Gastrocnemius medialis (tissue), 4 donors: ENCODE results near the gene FKRP. TPM values are rescaled to one million over a fixed set of nuclear protein-coding genes. Genes with fewer than 3 reads are reported as not detected.
A peak's percentile ranks its signal among the peaks of the same experiment; 100 is the strongest.

Experiments
- ATAC-seq, 2 donors: fragments of 150-250 bp; one replicate each; pipeline ENCODE4 v1.9.1; 2016
- DNase-seq, 2 donors: peaks; one replicate each; pipeline ENCODE4 v3.0.0-alpha.2; 2019
- H3K27ac ChIP-seq, 4 donors: fragments of 200-600 bp; sonication (generic); 1 replicate in 1 of 4; 2 replicates in 3 of 4; pipeline ENCODE4 v1.5.1; 2016 to 2018; ENCODE audit warnings: mild to moderate bottlenecking in 2 of 4, moderate library complexity in 1 of 4
- H3K27me3 ChIP-seq, 3 donors: fragments of 200-600 bp; sonication (generic) in 2 of 3; 1 replicate in 1 of 3; 2 replicates in 2 of 3; pipeline versions ENCODE4 v1.5.1 to v1.6.0; 2016 to 2019; ENCODE audit warnings: mild to moderate bottlenecking in 1 of 3, moderate library complexity in 1 of 3
- H3K36me3 ChIP-seq, 2 donors: fragments of 200-600 bp; sonication (generic) in 1 of 2; one replicate each; pipeline ENCODE4 v1.5.1; 2017 to 2018
- H3K4me1 ChIP-seq, 2 donors: fragments of 200-600 bp; sonication (generic) in 1 of 2; one replicate each; pipeline ENCODE4 v1.5.1; 2016 to 2017; ENCODE audit warnings: mild to moderate bottlenecking in 2 of 2
- H3K4me3 ChIP-seq, 4 donors: fragments of 200-600 bp; sonication (generic) in 3 of 4; 1 replicate in 1 of 4; 2 replicates in 3 of 4; pipeline ENCODE4 v1.5.1; 2016 to 2019; ENCODE audit warnings: mild to moderate bottlenecking in 2 of 4
- H3K9me3 ChIP-seq, 3 donors: fragments of 200-600 bp; sonication (generic) in 2 of 3; 1 replicate in 1 of 3; 2 replicates in 2 of 3; pipeline ENCODE4 v1.5.1; 2016 to 2019
- CTCF ChIP-seq, 5 experiments: fragments of 450-650 bp in 3 of 5; fragments of 200-600 bp in 2 of 5; sonication (generic) in 2 of 5; IDR thresholded peaks in 4 of 5; conservative IDR thresholded peaks in 1 of 5; 1 replicate in 4 of 5; 2 replicates in 1 of 5; pipeline ENCODE4 v1.5.1; 2016 to 2019; ENCODE audit warnings: antibody characterized with exemption in 5 of 5, mild to moderate bottlenecking in 3 of 5, moderate library complexity in 3 of 5
- POLR2A ChIP-seq, 2 donors: fragments of 450-650 bp; IDR thresholded peaks; one replicate each; pipeline ENCODE4 v1.6.1; 2017; ENCODE audit warnings: antibody characterized with exemption in 2 of 2, mild to moderate bottlenecking in 2 of 2, moderate library complexity in 2 of 2
- in situ Hi-C, 4 donors: fragments of 200-750 bp; cut with MboI; loops; one replicate each; pipeline versions ENCODE4 v1.15.0 to v1.8.0; 2017; ENCODE audit warnings: low sequenced_read_pairs in 4 of 4
- intact Hi-C: fragments of 100-400 bp; cut with DNase I; formaldehyde crosslinking; loops from one replicate; pipeline ENCODE4 v1.15.1; 2023; ENCODE audit warnings: low total_unique reads
- total RNA-seq, 4 donors: library from RNA; depleted of rRNA; stranded (reverse); fragments of >200 nt; gene quantifications; one replicate each; pipeline versions ENCODE4 v1.1.0 to v1.2.3, GENCODE V29; 2016

Gene FKRP
- total RNA-seq, 4 donors from 2014 or later = 16.5 to 23.0 (median 18.9) TPM

- in situ Hi-C loops = no loop called here
- Histone ChIP-seq H3K9me3 (no peaks in the 10 kb centered on the region), H3K27ac (no peak overlapping the region), H3K4me3 (peak overlapping the region in 2 of 4 donors; percentile 92 to 93), H3K4me1 (peaks cover 44 to 67% of the 10 kb centered on the region in 2 donors), H3K27me3 (no peaks in the 10 kb centered on the region), H3K36me3 (no peaks in the 10 kb centered on the region)
- TF ChIP-seq CTCF (IDR thresholded peaks at IDR 0.05 in 4 of 5, conservative IDR thresholded peaks at IDR 0.05 in 1 of 5) (no peak), POLR2A (IDR thresholded peaks at IDR 0.05) (no peak)
- DNase-seq (no peak), ATAC-seq (no peak)
- intact Hi-C loops = no loop called here
Observed at GRCh38 chr19:46744005-46744691, 1.7 kb upstream of the FKRP start.

DNA sequence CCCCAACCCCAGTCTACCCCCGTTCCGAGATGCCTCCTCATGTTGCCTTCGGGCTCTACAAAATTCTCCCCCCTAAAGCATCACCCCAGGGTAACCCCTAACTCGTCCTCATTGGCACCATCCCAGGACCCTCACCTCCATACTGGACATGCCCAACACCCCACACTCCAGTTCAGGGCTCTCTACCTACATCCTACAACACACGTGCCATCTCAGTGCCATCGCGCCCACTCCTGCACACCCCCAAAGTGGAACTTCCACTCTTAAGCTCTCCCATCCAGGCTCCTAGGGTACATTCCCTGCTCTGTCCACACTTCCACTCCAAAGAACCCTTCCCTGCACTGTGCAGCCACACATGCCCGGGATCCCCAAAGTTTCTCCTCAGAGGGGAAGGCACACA, 827 bp upstream of the FKRP start:
- H3K9me3 ChIP-seq = no peaks in the 10 kb centered on the region
- ATAC-seq (peak in 1 of 2 donors; percentile 9), DNase-seq (no peak)
- no peaks in the 10 kb centered on the region for H3K27me3 ChIP-seq
- H3K27ac ChIP-seq = peak overlapping the region; percentile 90 to 98 (median 96)
- TF ChIP-seq CTCF (IDR thresholded peaks at IDR 0.05 in 4 of 5, conservative IDR thresholded peaks at IDR 0.05 in 1 of 5) = no peak
- TF ChIP-seq POLR2A (IDR thresholded peaks at IDR 0.05) = no peak
- H3K4me1 ChIP-seq = peaks cover 35 to 62% of the 10 kb centered on the region in 2 donors
- in situ Hi-C loops (no loop called here), intact Hi-C loops (loop anchor here (5.0 kb wide), 2 partner anchors 38 to 247 kb away; no protein-coding TSS in a partner anchor)
- peak overlapping the region; percentile 78 to 100 (median 92) for H3K4me3 ChIP-seq
- H3K36me3 ChIP-seq = no peaks in the 10 kb centered on the region

GRCh38 chr19:46746281-46747057, 612 bp downstream of the FKRP start, which contains the start of gene STRN4:
Gene STRN4 (minus strand): TSS chr19:46746450. CDS start chr19:46746430, 20 bp downstream.
- no peaks in the 10 kb centered on the region for H3K27me3 ChIP-seq
- peak within 1 kb of the TSS; percentile 90 to 98 (median 96) for H3K27ac ChIP-seq
- in situ Hi-C loops = no loop called here
- H3K4me3 ChIP-seq = peak within 1 kb of the TSS; percentile 87 to 100 (median 92)
- no peaks in the 10 kb centered on the region for H3K9me3 ChIP-seq
- ATAC-seq (peak; percentile 74 to 78), DNase-seq (no peak)
- H3K4me1 ChIP-seq = peaks cover 25 to 51% of the 10 kb centered on the region in 2 donors
- intact Hi-C loops = loop anchor here (1.0 to 5.0 kb wide), 3 partner anchors 39 to 246 kb away; partner anchors contain the start of gene DACT3
- H3K36me3 ChIP-seq = peaks cover 0 to 8% of the 10 kb centered on the region in 2 donors
- TF ChIP-seq POLR2A (IDR thresholded peaks at IDR 0.05) (peak; percentile 82 to 93), CTCF (IDR thresholded peaks at IDR 0.05 in 4 of 5, conservative IDR thresholded peaks at IDR 0.05 in 1 of 5) (no peak)

- H3K27me3 ChIP-seq = no peaks in the 10 kb centered on the region
- no peaks in the 10 kb centered on the region for H3K9me3 ChIP-seq
- H3K4me3 ChIP-seq = no peak overlapping the region
- DNase-seq = no peak
- intact Hi-C loops = loop anchor here (5.0 kb wide), 2 partner anchors 41 to 244 kb away; no protein-coding TSS in a partner anchor
- in situ Hi-C loops = no loop called here
- peaks cover 0 to 8% of the 10 kb centered on the region in 2 donors for H3K36me3 ChIP-seq
- ATAC-seq = no peak
- peaks cover 21 to 32% of the 10 kb centered on the region in 2 donors for H3K4me1 ChIP-seq
- peak overlapping the region in 2 of 4 donors; percentile 6 to 18 for H3K27ac ChIP-seq
- TF ChIP-seq CTCF (IDR thresholded peaks at IDR 0.05 in 4 of 5, conservative IDR thresholded peaks at IDR 0.05 in 1 of 5) (peak; percentile 45 to 75 (median 62)), POLR2A (IDR thresholded peaks at IDR 0.05) (no peak)
Observed at GRCh38 chr19:46748325-46749109, 2.7 kb downstream of the FKRP start.
